ENCODE data around the gene MACROH2A1.

MACROH2A1 gene

GRCh38 chr5:135441350-135441831 lies 42.4 kb upstream of the MACROH2A1 start:
- H3K27me3 ChIP-seq (ENCODE audit: control insufficient read depth, insufficient read depth, low read length) = no peaks in the 10 kb centered on the region
- no peak overlapping the region for H3K4me3 ChIP-seq (ENCODE audit: low read length)
- peaks cover 3% of the 10 kb centered on the region for H3K4me1 ChIP-seq (ENCODE audit: control insufficient read depth, insufficient read depth, low read length)
- H3K9ac ChIP-seq (ENCODE audit: low read length) = no peak overlapping the region
- no peaks in the 10 kb centered on the region for H3K36me3 ChIP-seq (ENCODE audit: control insufficient read depth, insufficient read depth, low read length)
- no peak overlapping the region for H3K27ac ChIP-seq (ENCODE audit: low read depth, low read length)

- Histone ChIP-seq H3K27ac (ENCODE audit: low read depth, low read length) (no peak overlapping the region), H3K9ac (ENCODE audit: low read length) (no peak overlapping the region)
These were observed 41.9 kb upstream of the MACROH2A1 start for GRCh38 chr5:135440916-135441315.

GRCh38 chr5:135439231-135440205 lies 40.5 kb upstream of the MACROH2A1 start:
- Histone ChIP-seq H3K36me3 (ENCODE audit: control insufficient read depth, insufficient read depth, low read length) (no peaks in the 10 kb centered on the region), H3K27me3 (ENCODE audit: control insufficient read depth, insufficient read depth, low read length) (peaks cover 6% of the 10 kb centered on the region), H3K4me1 (ENCODE audit: control insufficient read depth, insufficient read depth, low read length) (peaks cover 3% of the 10 kb centered on the region), H3K4me3 (ENCODE audit: low read length) (no peak overlapping the region), H3K9ac (ENCODE audit: low read length) (no peak overlapping the region), H3K27ac (ENCODE audit: low read depth, low read length) (no peak overlapping the region)

More at GRCh38 chr5:135440916-135441315, 41.9 kb upstream of the MACROH2A1 start:
- no peak overlapping the region for H3K4me3 ChIP-seq (ENCODE audit: low read length)
- peaks cover 3% of the 10 kb centered on the region for H3K4me1 ChIP-seq (ENCODE audit: control insufficient read depth, insufficient read depth, low read length)
- no peaks in the 10 kb centered on the region for H3K27me3 ChIP-seq (ENCODE audit: control insufficient read depth, insufficient read depth, low read length)
- H3K36me3 ChIP-seq (ENCODE audit: control insufficient read depth, insufficient read depth, low read length) = no peaks in the 10 kb centered on the region

GRCh38 chr5:135438636-135439221 lies 39.7 kb upstream of the MACROH2A1 start:
- no peaks in the 10 kb centered on the region for H3K36me3 ChIP-seq (ENCODE audit: control insufficient read depth, insufficient read depth, low read length)
- H3K4me3 ChIP-seq (ENCODE audit: low read length) = no peak overlapping the region
- H3K9ac ChIP-seq (ENCODE audit: low read length) = no peak overlapping the region
- peaks cover 3% of the 10 kb centered on the region for H3K4me1 ChIP-seq (ENCODE audit: control insufficient read depth, insufficient read depth, low read length)
- no peak overlapping the region for H3K27ac ChIP-seq (ENCODE audit: low read depth, low read length)
- peaks cover 6% of the 10 kb centered on the region for H3K27me3 ChIP-seq (ENCODE audit: control insufficient read depth, insufficient read depth, low read length)

GRCh38 chr5:135437796-135438560 lies 38.9 kb upstream of the MACROH2A1 start:
- Histone ChIP-seq H3K4me3 (ENCODE audit: low read length) (no peak overlapping the region), H3K27ac (ENCODE audit: low read depth, low read length) (no peak overlapping the region), H3K27me3 (ENCODE audit: control insufficient read depth, insufficient read depth, low read length) (peaks cover 6% of the 10 kb centered on the region), H3K4me1 (ENCODE audit: control insufficient read depth, insufficient read depth, low read length) (peaks cover 3% of the 10 kb centered on the region), H3K36me3 (ENCODE audit: control insufficient read depth, insufficient read depth, low read length) (no peaks in the 10 kb centered on the region), H3K9ac (ENCODE audit: low read length) (no peak overlapping the region)

- no peak overlapping the region for H3K27ac ChIP-seq (ENCODE audit: low read depth, low read length)
- H3K4me1 ChIP-seq (ENCODE audit: control insufficient read depth, insufficient read depth, low read length) = peaks cover 3% of the 10 kb centered on the region
- H3K4me3 ChIP-seq (ENCODE audit: low read length) = no peak overlapping the region
- no peak overlapping the region for H3K9ac ChIP-seq (ENCODE audit: low read length)
- no peaks in the 10 kb centered on the region for H3K36me3 ChIP-seq (ENCODE audit: control insufficient read depth, insufficient read depth, low read length)
- peaks cover 6% of the 10 kb centered on the region for H3K27me3 ChIP-seq (ENCODE audit: control insufficient read depth, insufficient read depth, low read length)
These were observed 38.4 kb upstream of the MACROH2A1 start for GRCh38 chr5:135437422-135437795.

- Histone ChIP-seq H3K36me3 (ENCODE audit: control insufficient read depth, insufficient read depth, low read length) (no peaks in the 10 kb centered on the region), H3K4me3 (ENCODE audit: low read length) (no peak overlapping the region), H3K27ac (ENCODE audit: low read depth, low read length) (no peak overlapping the region), H3K4me1 (ENCODE audit: control insufficient read depth, insufficient read depth, low read length) (peaks cover 3% of the 10 kb centered on the region), H3K27me3 (ENCODE audit: control insufficient read depth, insufficient read depth, low read length) (peaks cover 6% of the 10 kb centered on the region), H3K9ac (ENCODE audit: low read length) (no peak overlapping the region)
These were observed 38.0 kb upstream of the MACROH2A1 start for GRCh38 chr5:135436951-135437418.

- Histone ChIP-seq H3K4me3 (ENCODE audit: low read length) (no peak overlapping the region), H3K36me3 (ENCODE audit: control insufficient read depth, insufficient read depth, low read length) (no peaks in the 10 kb centered on the region), H3K27ac (ENCODE audit: low read depth, low read length) (no peak overlapping the region), H3K9ac (ENCODE audit: low read length) (no peak overlapping the region), H3K4me1 (ENCODE audit: control insufficient read depth, insufficient read depth, low read length) (peaks cover 3% of the 10 kb centered on the region), H3K27me3 (ENCODE audit: control insufficient read depth, insufficient read depth, low read length) (peaks cover 6% of the 10 kb centered on the region)
These were observed 36.7 kb upstream of the MACROH2A1 start for GRCh38 chr5:135435467-135436330.

GRCh38 chr5:135434591-135435466 lies 35.8 kb upstream of the MACROH2A1 start:
- Histone ChIP-seq H3K27me3 (ENCODE audit: control insufficient read depth, insufficient read depth, low read length) (peaks cover 6% of the 10 kb centered on the region), H3K4me1 (ENCODE audit: control insufficient read depth, insufficient read depth, low read length) (peaks cover 3% of the 10 kb centered on the region), H3K36me3 (ENCODE audit: control insufficient read depth, insufficient read depth, low read length) (no peaks in the 10 kb centered on the region), H3K27ac (ENCODE audit: low read depth, low read length) (no peak overlapping the region), H3K9ac (ENCODE audit: low read length) (no peak overlapping the region), H3K4me3 (ENCODE audit: low read length) (no peak overlapping the region)

- Histone ChIP-seq H3K4me3 (ENCODE audit: low read length) (no peak overlapping the region), H3K9ac (ENCODE audit: low read length) (no peak overlapping the region), H3K36me3 (ENCODE audit: control insufficient read depth, insufficient read depth, low read length) (no peaks in the 10 kb centered on the region), H3K27ac (ENCODE audit: low read depth, low read length) (no peak overlapping the region), H3K4me1 (ENCODE audit: control insufficient read depth, insufficient read depth, low read length) (peaks cover 3% of the 10 kb centered on the region), H3K27me3 (ENCODE audit: control insufficient read depth, insufficient read depth, low read length) (peaks cover 6% of the 10 kb centered on the region)
These were observed 34.8 kb upstream of the MACROH2A1 start for GRCh38 chr5:135433681-135434426.
